GM21576 (cell line): ENCODE data around the gene CILP2.
A peak's percentile ranks its signal among the peaks of the same experiment; 100 is the strongest.

ENCODE experiments used
- ATAC-seq: cut with Tn5 transposase; IDR thresholded peaks from one replicate; pipeline ENCODE4 v1.9.1; 2021; ENCODE audit warnings: mild to moderate bottlenecking, moderate library complexity; ENCODE audit not compliant: unreplicated experiment

The CILP2 gene

DNA sequence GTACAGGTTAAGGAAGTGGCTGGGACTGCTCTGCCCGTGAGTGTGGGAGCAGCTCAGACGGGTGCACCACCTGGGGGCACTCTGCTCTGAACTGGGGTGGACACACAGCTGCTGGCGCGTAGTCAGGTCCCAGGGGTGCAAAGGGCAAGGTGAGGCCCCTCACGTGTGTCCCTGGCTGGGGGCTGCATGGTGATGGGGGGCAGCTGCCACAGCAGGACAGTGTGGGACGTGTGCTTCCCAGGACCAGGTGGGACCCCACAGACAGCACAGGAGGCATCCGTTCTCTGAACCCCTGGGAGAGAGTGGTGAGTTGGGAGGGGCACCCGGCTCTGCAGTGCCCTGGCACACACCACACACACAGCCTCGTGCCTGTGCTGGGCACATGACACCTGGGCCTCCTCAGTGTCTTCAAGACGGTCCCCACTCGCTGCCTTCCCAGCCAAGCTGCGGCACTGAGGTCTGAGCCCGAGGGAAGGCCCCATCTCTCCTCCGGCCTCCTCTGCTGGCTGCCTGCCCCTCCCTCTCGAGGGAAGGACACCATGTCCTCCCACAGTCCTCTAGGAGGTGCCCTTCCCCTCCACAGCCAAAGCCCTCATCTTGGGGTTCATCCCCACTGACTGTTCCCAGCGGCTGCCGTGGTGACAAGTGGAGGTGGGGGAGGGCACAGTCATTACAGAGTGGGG is 24.7 kb downstream of the CILP2 start:
- ATAC-seq = no peak

DNA sequence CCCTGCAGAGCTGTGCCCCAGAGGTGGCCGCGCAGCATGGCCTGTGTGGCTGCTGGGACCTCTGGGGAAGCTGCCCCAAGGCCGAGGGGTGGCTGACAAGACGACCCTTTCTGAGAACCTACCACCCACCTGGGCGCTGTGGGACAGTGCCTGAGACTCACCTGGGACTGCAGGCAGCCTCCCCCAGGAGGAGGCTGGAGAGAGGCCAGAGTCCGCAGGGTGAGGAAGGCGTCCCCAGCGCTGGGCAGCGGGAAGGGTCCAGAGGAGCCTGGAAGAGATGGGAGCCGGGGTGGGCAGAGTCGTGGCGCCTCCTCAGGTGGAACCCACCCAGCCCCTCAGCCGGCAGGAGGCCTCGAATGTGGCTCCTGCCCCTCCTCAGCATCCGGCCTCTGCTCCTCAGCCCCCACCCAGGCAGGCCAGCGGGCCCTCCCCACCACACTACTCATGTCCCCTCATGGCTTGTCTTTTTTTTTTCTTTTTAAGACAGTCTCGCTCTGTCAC is 25.3 kb downstream of the CILP2 start:
- no peak for ATAC-seq

DNA sequence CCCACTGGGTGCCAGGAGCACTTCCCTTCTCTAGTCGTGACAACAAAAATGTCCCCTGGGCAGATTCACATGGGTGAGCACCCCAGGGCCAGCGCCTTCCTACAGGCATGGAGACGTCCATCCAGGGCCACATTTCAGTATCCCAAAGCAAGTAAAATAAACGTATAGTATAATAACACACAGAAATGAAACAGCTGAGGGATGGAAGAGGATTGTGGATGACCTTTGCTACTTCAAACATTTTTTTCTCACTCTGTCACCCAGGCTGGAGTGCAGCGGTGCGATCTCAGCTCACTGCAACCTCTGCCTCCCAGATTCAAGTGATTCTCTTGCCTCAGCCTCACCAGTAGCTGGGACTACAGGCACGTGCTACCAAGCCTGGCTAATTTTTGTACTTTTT is 28.2 kb downstream of the CILP2 start:
- ATAC-seq = no peak

DNA sequence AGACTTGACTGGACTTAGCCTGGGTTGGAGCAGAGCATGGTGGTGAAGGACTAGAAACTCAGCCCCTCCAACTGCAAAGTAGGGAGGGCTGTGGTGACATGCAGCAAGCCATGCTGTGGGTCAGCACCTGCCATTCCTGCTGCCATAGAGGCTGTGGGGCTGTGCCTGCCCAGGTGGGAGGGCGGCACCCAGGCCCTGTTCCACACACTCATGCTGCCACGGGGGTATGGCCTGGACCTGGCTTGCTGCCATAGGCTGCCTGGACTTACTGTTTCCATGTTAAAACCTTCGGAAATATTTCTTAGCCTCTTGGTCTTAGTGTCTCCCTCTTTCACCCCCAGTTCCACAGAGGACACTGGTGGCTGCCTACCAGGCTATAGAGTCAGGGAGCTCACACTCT is 29.3 kb downstream of the CILP2 start:
- ATAC-seq = no peak

DNA sequence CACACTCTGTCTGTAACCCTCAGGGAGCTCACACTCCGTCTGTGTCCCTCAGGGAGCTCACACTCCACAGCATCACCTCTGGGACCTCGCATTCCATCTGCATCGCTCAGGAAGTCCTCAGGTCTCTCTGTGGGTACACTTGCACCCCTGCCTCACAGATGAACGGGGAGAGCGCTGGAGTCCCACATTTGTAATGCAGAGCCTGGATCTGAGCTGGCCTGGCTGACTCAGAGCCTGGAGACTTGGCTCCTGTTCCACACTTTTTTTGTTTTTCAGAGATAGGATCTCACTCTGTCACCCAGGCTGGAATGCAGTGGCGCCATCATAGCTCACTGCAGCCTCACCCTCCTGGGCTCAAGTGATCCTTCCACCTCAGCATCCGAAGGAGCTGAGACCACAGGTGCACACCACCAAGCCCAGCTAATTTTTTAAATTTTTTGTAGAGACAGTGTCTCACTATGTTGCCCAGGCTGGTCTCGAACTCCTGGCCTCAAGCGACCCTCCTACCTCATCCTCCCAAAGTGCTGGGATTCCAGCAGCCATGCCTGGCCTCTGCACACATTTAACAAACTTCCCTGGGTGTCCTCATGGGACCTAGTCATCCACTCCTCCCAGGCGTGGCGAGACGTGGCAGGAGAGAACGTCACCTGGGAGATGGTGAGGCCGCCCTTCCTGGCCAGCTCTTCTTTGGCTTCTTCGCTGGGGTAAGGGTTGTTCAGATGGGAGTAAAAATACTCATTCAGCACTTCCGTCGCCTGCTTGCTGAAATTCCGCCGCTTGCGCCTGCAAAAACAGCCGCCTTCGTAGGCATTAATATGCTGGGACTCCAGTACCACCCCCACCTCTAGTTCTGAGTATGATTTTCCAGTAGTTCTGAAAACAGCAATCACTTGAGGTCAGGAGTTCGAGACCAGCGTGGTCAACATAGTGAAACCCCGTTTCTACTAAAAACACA is 31.0 kb downstream of the CILP2 start:
- no peak for ATAC-seq

DNA sequence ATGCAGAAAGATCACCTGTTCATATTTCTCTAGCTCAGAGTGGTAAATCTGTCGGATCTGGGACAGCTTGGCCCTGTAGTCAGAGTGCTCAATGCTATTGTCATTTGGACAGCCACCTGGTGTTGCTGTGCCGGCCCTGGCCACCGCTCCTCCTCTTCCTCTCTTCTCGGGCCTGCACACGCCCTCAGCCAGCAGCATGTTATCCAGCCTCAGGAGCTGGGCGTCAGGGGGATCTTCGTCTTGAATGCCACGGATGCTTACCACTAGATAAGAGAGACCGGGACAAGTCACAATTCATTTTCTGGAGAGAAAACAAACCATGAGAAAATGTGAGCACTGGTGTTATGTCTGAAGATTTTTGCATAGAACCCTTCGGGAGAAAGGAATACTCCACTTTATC is 32.5 kb downstream of the CILP2 start:
- ATAC-seq = no peak

DNA sequence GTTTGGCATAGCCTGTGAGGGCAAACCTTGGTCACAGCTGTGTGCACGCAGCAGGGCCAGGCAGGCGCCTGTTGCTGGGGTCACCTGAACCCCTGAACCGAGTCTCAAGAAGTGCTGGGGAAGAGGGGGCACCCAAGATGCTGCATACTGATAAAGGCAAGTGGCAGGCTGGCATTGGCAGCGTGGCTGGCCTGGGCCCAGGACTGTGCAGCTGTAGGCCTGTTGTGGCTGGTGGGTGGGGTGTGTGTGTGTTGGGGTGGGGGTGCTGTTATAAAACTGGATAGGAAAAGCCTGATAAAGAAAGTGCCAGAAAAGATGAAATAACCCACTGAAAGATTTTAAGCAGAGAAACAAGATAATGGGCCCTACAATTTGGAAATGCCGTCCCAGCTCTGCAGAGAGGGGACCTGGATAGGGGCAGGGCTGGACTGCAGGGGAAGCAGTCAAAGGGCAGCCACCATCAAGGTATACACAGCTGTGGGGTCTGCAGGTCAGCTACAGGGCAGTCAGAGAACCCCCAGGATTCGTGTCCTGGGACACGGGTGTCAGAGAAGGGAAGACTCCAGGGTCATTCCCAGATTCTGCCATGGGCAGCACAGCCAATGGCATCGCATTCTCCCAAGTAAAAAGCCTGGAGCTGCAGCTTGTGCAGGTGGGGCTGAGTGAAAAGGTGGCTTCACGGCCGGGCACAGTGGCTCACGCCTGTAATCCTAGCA is 33.2 kb downstream of the CILP2 start:
- ATAC-seq = no peak

DNA sequence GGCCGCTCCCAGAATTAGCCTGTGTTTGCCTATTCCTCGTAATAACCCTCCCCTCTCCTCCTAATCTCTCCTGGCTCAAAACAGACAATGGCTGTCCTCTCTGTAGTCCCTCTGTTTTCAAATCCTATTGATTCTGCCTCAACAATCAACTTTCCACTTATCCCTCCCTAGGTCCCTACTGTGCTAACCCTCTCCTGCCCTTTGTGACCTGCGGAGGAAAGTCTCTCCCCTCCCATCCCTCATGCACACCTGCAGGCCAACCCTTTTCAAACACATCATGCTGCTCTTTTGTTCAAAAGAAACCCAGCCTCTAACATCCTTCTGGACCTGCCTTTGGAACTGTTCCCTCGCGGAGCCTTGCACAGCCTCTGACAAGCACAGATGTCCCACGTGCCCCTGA is 37.3 kb downstream of the CILP2 start:
- no peak for ATAC-seq

DNA sequence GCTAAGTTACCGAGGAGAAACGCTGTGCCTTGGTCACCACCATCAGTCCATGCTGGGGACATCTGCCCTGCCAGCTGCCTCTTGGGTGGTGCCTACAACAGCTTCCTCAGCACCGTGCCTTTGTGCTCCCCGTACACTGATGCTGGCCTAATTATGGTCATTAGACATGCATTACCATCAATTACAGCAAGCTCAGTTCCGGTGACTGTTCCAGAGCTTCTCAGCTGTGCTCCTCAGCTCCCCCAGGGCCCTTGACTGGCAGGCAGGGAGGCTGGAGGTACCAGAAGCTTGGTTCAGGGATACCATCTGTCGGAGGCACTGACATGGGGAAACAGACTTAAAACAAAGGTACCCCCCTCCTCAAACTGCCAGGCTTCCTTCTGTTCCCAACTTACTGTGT is 40.2 kb downstream of the CILP2 start:
- no peak for ATAC-seq

DNA sequence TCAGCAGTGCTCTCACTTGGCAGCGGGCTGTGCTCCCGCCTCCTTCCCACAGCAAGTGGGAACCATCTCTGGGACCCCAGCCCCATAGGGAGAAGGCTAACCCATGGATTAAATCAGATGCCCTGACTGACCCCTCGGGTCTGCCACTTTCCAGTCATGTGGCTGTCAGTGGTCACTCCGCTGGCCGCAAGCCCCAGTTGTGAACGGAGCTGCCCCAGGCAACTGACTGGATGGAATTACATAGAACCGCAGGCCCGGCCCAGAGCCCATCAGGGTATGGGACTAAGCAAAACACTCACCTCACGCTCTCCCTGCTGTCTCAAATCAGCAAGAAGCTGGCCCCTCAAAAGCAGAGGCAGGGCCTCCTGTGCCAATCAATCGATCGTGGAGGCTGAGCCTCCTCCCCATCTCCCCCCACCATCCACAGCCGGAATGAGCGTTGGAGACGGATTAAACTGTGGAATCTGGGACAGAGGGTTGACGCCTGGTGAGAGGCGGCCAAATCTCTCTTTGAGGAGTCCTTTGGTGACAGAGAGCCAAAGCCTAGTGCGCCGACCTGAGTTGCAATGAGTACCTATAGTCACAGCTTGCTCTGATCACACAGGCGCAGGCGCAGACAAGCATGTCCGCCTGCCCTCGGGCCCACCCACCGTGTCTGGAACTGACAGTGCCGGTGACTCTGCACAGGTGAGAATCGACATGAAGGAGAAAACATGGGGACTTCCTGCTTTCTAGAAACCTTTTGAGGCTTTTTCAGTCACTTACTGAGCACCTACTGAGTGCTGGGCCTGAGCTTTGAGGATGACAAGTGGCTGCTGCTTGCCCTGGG is 41.7 kb downstream of the CILP2 start:
- no peak for ATAC-seq

DNA sequence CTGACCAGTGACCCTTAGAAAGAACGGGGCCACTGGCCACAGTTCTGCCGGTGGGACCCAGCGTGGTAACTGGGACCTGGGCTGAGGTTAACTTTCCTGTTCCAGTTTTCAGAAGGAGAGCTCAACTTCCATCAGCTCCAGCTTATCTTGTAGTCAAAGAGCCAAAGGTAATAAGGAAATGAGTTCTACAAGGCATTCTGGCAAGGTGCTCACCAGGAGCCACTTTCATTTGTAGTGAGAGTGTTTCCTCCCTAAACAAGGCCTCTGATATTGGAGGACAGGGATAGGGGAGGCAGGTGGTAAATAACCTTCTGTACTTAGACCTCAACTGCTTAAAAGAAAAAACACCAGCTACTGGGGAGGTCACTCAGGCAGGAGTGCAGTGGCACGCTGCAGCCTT is 42.4 kb downstream of the CILP2 start:
- ATAC-seq = no peak

DNA sequence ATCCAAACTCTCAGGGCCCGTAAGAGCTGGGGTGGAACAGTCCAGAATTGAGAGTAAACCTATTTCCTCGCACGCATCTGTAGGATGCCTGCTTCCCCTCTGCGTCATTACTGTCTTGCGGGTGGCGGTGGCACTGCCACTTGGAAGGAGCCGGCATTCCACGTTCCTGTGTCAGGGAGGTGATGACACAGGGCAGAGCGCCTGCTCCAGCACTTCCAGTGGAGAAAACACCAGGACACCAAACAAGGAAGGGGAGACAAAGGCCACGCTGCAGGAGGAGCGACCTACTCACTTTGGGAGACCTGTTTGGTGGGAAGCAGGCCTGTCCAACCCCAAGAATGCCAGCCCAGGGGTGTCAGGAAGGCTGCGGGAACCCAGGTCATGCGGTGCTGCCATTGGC is 43.3 kb downstream of the CILP2 start:
- ATAC-seq = no peak

DNA sequence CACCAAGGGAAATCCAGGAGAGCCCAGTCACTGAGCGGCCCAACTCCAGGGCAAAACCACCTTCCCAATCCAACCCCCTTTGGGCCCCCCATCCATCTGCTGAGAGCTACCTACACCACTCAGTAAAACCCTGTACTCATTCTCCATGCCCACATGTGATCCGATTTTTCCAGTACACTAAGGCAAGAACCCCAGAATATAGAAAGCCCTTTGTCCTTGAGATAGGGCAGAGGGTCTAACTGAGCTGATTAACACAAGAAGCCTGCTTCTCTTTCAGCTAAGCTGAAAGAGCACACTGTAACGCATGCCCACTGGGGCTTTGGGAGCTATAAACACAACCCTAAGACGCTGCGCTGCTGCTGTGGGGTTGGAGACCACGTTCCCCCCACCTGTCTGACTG is 44.4 kb downstream of the CILP2 start:
- no peak for ATAC-seq

DNA sequence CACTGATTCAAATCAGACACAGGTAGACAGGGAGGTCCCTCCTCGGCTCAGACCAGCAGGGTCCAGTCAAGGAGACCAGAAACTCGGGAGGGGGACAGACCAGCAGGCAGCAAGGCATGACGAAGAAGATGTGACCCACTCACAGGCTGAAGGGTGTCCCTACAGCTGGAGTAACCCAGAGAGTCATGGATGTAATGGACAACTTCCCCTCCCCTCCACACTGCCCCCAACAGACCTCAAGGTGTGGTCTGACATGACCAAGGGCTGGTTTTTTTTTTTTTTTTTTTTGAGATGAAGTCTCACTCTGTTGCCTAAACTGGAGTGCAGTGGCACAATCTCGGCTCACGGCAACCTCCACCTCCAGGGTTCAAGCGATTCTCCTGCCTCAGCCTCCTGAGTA is 46.3 kb downstream of the CILP2 start:
- ATAC-seq = no peak

DNA sequence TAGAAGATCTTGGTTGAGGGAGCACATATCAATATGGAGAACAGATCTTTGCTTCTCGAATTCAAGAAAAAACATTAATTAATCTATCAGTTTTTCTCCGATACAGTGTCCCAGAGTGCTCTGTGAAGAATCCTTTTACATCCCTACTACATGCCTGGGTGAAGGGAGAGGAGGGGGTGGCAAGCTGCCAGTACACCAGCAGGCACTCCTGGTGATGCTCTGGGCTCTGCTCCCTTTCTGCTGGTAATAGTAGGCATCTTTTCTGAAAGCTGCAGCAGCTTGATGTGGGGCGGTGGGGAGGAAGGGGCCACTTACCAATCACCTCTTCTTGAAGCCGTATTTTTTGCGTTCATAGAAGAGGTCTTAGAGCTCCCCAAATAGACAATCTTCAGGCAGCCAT is 49.7 kb downstream of the CILP2 start:
- no peak for ATAC-seq

DNA sequence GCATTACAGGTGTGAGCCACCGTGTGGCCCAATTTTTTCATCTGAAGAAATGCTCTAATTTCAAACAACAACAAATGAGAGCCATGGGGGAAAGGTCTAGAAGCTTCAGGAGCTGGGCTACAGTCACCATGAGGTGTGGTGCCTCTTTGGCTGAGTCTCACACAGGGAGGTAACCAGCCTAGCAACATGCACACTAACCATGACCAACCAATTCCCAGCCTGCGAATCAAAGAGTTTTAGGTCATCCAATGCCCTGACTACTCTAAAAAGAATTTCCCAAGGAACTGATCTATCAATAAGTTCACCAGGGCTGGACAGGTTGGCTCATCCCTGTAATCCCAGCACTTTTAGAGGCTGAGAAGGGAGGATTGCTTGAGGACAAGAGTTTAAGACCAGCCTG is 50.5 kb downstream of the CILP2 start:
- no peak for ATAC-seq

DNA sequence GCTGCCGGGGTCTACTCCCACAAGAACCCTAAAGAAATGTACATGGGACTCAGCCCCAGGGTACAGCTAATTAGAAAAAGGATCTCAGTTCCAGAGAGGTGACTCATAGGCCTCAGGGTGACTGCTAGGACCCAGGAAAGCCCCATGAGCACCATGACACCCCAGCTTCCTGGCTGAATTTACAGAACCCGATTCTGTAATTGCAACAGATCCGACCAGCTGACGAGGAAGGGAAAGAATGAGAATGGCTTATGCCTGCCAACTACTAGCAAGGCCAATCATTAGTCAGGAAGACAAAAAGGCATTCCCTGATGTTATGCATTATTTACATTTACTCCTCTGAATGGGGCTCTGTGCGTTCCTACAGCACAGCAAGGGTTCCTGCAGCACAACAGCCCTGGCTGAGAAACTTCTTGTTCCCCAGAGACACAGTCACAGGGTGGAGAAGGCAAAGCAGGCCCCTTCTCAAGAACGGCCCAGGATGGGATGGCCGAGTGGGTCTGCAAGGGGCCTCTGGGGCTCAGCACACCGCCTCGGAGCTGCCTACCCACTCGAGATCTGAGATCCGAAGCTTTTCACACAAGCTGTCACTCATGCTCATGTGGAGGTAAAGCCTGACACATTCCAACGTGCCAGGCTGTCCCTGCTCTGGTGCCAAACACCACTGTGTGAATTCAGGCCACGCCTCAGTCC is 53.2 kb downstream of the CILP2 start:
- ATAC-seq = peak; percentile 59

DNA sequence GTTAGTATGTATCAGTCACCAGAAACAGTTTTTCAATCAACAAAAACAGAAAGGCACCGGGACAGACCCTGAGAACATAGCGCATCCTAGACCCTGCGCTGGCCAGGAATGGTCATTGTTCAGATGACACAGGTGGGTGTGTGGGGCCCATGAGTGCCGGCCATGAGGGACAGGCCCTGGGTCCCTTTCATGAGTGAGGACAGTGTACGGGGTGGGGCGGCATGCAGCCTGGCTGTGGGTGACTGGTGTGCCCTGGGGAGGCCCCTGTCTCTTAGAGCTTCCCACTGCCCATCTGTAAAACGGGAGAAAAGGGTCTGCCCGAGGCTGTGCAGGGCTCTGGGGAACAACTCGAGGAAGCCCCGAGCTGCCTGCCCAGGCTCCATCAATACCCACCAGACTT is 54.6 kb downstream of the CILP2 start:
- no peak for ATAC-seq

DNA sequence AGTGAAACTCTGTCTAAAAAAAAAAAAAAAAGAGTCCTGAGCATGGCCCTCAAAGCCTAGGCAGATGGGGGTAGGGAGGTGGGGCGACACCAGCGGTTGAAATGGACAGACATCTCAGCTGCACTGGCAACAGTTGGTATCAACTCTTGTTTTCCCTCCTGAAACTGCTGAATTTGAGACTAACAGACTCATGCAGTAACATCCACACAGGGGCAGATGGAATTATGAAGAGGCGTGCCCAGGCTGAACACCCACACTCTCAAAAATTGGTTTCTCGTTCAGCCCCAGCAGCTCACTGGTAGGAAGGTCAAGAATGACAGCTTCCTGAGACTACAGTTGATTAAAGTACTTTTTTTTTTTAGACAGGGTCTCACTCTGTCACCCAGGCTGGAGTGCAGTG is 56.3 kb downstream of the CILP2 start:
- ATAC-seq = no peak

DNA sequence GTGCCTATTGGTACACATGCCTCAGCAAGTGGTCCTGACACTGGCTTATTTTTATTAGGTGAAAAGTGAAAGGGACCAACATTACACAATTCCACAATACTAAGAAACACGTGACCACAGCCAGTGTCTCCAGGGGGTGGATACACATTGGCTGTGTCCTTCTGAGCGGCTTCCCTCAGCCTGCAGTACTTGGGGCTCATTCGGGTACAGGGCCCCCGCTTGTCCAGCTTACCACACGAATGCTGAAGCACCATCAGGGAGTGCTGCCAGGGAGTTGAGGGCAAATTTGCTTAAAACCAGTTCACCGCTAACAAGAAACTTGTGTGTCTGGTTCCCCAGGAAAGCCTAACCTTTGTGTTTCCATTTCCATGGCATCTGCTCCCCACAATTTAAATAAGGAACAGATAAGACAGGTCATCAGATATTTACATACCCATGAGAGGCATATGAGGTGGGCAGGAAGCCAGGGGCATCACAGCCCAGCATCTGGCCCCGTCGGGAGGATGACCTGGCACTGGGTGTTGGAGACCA is 57.2 kb downstream of the CILP2 start:
- ATAC-seq = no peak
